Peyer's patch (tissue), 4 donors: ENCODE data around the gene COPRS.

Source experiments
- POLR2A ChIP-seq, 2 donors: fragments of 450-650 bp; IDR thresholded peaks; one replicate each; pipeline ENCODE4 v1.5.1; 2017; ENCODE audit warnings: antibody characterized with exemption in 2 of 2, mild to moderate bottlenecking in 2 of 2, moderate library complexity in 2 of 2
- TF ChIP-seq, protein P1 (sequence below), 6 experiments: fragments of 450-650 bp in 4 of 6; fragments of 200-600 bp in 2 of 6; sonication (generic) in 1 of 6; IDR thresholded peaks; one replicate each; pipeline ENCODE4 v1.5.1; 2017 to 2019; ENCODE audit warnings: antibody characterized with exemption in 6 of 6, mild to moderate bottlenecking in 3 of 6, moderate library complexity in 1 of 6

DNA sequence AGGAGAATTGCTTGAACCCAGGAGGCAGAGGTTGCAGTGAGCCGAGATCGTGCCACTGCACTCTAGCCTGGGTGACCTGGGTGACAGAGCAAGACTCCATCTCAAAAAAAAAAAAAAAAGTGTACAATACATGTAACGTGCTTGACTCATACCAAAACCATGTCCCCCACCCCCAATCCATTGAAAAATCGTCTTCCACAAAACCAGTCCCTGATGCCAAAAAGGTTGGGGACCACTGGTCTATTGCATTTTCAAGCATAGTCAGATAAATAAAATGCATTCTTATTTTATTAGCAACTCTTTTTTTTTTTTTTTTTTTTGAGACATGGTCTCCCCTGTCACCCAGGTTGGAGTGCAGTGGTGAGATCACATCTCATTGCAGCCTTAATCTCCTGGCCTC lies 52.1 kb downstream of the COPRS start:
- TF ChIP-seq POLR2A (IDR thresholded peaks at IDR 0.05): no peak
- TF ChIP-seq, protein P1, sequence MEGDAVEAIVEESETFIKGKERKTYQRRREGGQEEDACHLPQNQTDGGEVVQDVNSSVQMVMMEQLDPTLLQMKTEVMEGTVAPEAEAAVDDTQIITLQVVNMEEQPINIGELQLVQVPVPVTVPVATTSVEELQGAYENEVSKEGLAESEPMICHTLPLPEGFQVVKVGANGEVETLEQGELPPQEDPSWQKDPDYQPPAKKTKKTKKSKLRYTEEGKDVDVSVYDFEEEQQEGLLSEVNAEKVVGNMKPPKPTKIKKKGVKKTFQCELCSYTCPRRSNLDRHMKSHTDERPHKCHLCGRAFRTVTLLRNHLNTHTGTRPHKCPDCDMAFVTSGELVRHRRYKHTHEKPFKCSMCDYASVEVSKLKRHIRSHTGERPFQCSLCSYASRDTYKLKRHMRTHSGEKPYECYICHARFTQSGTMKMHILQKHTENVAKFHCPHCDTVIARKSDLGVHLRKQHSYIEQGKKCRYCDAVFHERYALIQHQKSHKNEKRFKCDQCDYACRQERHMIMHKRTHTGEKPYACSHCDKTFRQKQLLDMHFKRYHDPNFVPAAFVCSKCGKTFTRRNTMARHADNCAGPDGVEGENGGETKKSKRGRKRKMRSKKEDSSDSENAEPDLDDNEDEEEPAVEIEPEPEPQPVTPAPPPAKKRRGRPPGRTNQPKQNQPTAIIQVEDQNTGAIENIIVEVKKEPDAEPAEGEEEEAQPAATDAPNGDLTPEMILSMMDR (IDR thresholded peaks at IDR 0.05): no peak
